SK-N-MC (cell line): ENCODE measurements around the gene HSP90AB1.

ENCODE experiments used
- DNase-seq: peaks from one replicate; pipeline ENCODE4 v3.0.0-alpha.2; 2011; ENCODE audit warnings: low read depth, low spot score
- H3K27ac ChIP-seq: fragments of 200-600 bp; sonication (generic); 2 replicates; pipeline ENCODE4 v1.5.1; 2016; ENCODE audit warnings: mixed run types
- H3K36me3 ChIP-seq: fragments of 200-600 bp; sonication (generic); 2 replicates; pipeline ENCODE4 v1.6.1; 2017; ENCODE audit warnings: antibody characterized with exemption, low read length, mixed read lengths; ENCODE audit not compliant: insufficient read depth
- H3K4me3 ChIP-seq: fragments of 200-600 bp; sonication (generic); 2 replicates; pipeline ENCODE4 v1.5.1; 2016
- H3K9ac ChIP-seq: fragments of 200-600 bp; sonication (generic); 2 replicates; pipeline ENCODE4 v1.8.0; 2017; ENCODE audit warnings: mixed run types, mixed read lengths; ENCODE audit not compliant: insufficient read length
- H3K9me3 ChIP-seq: fragments of 200-600 bp; sonication (generic); 2 replicates; pipeline ENCODE4 v1.6.1; 2017; ENCODE audit warnings: low read depth, mild to moderate bottlenecking, antibody characterized with exemption, low read length, moderate library complexity, mixed read lengths
- EZH2 ChIP-seq: fragments of 200-600 bp; sonication (generic); IDR thresholded peaks from one replicate; pipeline ENCODE4 v1.6.1; 2017; ENCODE audit warnings: antibody characterized with exemption
- FOXP2 ChIP-seq: optimal IDR thresholded peaks from 2 replicates; pipeline ENCODE3; 2011; ENCODE audit warnings: mild to moderate bottlenecking, moderate library complexity; ENCODE audit not compliant: insufficient read depth; ENCODE audit errors: extremely low read length, control extremely low read depth
- POLR2AphosphoS5 ChIP-seq: IDR thresholded peaks from 2 replicates; pipeline ENCODE4 v1.6.1; 2012; ENCODE audit warnings: mild to moderate bottlenecking, low read depth, low read length, borderline replicate concordance

Gene HSP90AB1

GRCh38 chr6:44237021-44237812 is 9.7 kb upstream of the HSP90AB1 start:
- no peaks in the 10 kb centered on the region for H3K9me3 ChIP-seq
- H3K27ac ChIP-seq: no peak overlapping the region
- peak overlapping the region; percentile 82 for H3K4me3 ChIP-seq
- H3K36me3 ChIP-seq: peaks cover 35% of the 10 kb centered on the region
- TF ChIP-seq POLR2AphosphoS5: no peak; the same call in 1 of the 2 replicates
- TF ChIP-seq FOXP2: no peak
- TF ChIP-seq EZH2: no peak
- no peak for DNase-seq
- H3K9ac ChIP-seq: peak overlapping the region; percentile 72

- Histone ChIP-seq H3K9ac (peak overlapping the region; percentile 72), H3K27ac (no peak overlapping the region), H3K36me3 (peaks cover 28% of the 10 kb centered on the region), H3K9me3 (no peaks in the 10 kb centered on the region), H3K4me3 (peak overlapping the region; percentile 82)
- no peak for DNase-seq
- TF ChIP-seq POLR2AphosphoS5: peak; percentile 57
- no peak for TF ChIP-seq EZH2
These were observed 9.0 kb upstream of the HSP90AB1 start for GRCh38 chr6:44237813-44238433.

GRCh38 chr6:44238687-44239350 is 8.1 kb upstream of the HSP90AB1 start:
- Histone ChIP-seq H3K9ac (no peak overlapping the region), H3K9me3 (no peaks in the 10 kb centered on the region), H3K4me3 (no peak overlapping the region), H3K36me3 (peaks cover 19% of the 10 kb centered on the region), H3K27ac (no peak overlapping the region)
- no peak for TF ChIP-seq FOXP2
- TF ChIP-seq POLR2AphosphoS5: no peak
- no peak for TF ChIP-seq EZH2
- no peak for DNase-seq

- no peaks in the 10 kb centered on the region for H3K9me3 ChIP-seq
- H3K9ac ChIP-seq: no peak overlapping the region
- H3K4me3 ChIP-seq: no peak overlapping the region
- no peak overlapping the region for H3K27ac ChIP-seq
- no peak for TF ChIP-seq EZH2
- no peak for TF ChIP-seq FOXP2
- no peak for TF ChIP-seq POLR2AphosphoS5
- H3K36me3 ChIP-seq: peaks cover 8% of the 10 kb centered on the region
- no peak for DNase-seq
These were observed 3.6 kb upstream of the HSP90AB1 start for GRCh38 chr6:44243345-44243744.

- no peaks in the 10 kb centered on the region for H3K9me3 ChIP-seq
- no peak for TF ChIP-seq EZH2
- TF ChIP-seq FOXP2: no peak
- TF ChIP-seq POLR2AphosphoS5: no peak
- H3K36me3 ChIP-seq: peaks cover 29% of the 10 kb centered on the region
- H3K27ac ChIP-seq: no peak overlapping the region
- H3K4me3 ChIP-seq: no peak overlapping the region; the same call in 1 of the 2 replicates
- no peak overlapping the region for H3K9ac ChIP-seq
- no peak for DNase-seq
These were observed 1.4 kb upstream of the HSP90AB1 start for GRCh38 chr6:44245391-44245911.

- Histone ChIP-seq H3K9me3 (no peaks in the 10 kb centered on the region), H3K27ac (0 out of 2 replicates have a peak overlapping the region, but pooled peaks have one; percentile 52), H3K9ac (peak overlapping the region; percentile 100), H3K4me3 (peak overlapping the region; percentile 100), H3K36me3 (peaks cover 35% of the 10 kb centered on the region)
- no peak for DNase-seq
- TF ChIP-seq EZH2 (no peak), FOXP2 (no peak), POLR2AphosphoS5 (no peak)
These were observed 814 bp upstream of the HSP90AB1 start for GRCh38 chr6:44245912-44246662.

GRCh38 chr6:44247338-44248302 is 719 bp downstream of the HSP90AB1 start:
- peaks cover 50% of the 10 kb centered on the region for H3K36me3 ChIP-seq
- TF ChIP-seq EZH2: no peak
- TF ChIP-seq POLR2AphosphoS5: no peak
- TF ChIP-seq FOXP2: no peak
- no peaks in the 10 kb centered on the region for H3K9me3 ChIP-seq
- peak overlapping the region; percentile 100 for H3K4me3 ChIP-seq
- H3K9ac ChIP-seq: peak overlapping the region; percentile 100
- H3K27ac ChIP-seq: peak overlapping the region; percentile 89
- DNase-seq: no peak
